Stimulated activated effector memory CD8-positive, alpha-beta T cell treated with anti-CD3 and anti-CD28 coated beads, Interleukin-12 subunit alpha, Interleukin-12 subunit beta, amount 100 ng/mL, for 72 hours (primary cell): Measurements from ENCODE around the gene PHTF2.
"Not testable (repeated sequence)": the region's sequence is repeated elsewhere in the genome, so short reads cannot be mapped to it uniquely, and the experiment has no call there.

Experiments
- ATAC-seq: fragments of 150-1000 bp; cut with Tn5 transposase; 2 replicates; pipeline ENCODE4 v1.10.0; 2021
- DNase-seq, 2 donors: peaks; one replicate each; pipeline ENCODE4 v3.0.0; 2021 to 2022; ENCODE audit warnings: low spot score in 2 of 2
- H3K27ac Mint-ChIP-seq: one replicate; pipeline ENCODE4 v1.8.0; 2022; ENCODE audit warnings: mild to moderate bottlenecking, mixed read lengths
- H3K36me3 Mint-ChIP-seq: one replicate; pipeline ENCODE4 v1.8.0; 2022; ENCODE audit warnings: mild to moderate bottlenecking, mixed read lengths
- H3K4me1 Mint-ChIP-seq: one replicate; pipeline ENCODE4 v1.8.0; 2022; ENCODE audit warnings: mixed read lengths
- H3K4me3 Mint-ChIP-seq: one replicate; pipeline ENCODE4 v1.8.0; 2022; ENCODE audit warnings: mild to moderate bottlenecking, mixed read lengths
- H3K9me3 Mint-ChIP-seq: one replicate; pipeline ENCODE4 v1.8.0; 2022; ENCODE audit warnings: mixed read lengths

The PHTF2 gene

DNA sequence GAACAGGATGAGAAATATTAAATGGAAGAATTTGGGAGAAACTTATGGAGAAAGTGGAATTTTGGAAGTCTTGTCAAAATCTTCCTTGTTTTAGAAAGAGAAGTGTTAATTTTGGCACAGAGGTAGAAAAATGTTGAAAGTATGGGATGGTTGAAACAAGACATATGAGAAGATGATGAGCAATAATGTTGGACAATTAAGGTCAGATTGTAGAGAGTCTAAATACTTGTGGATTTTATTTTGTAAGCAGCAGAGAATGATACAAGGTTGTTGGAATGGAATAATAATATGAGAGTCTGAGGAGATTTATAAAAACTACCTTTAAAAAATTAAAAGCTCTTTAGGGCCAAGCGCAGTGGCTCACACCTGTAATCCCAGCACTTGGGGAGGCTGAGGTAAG lies 34.6 kb downstream of the PHTF2 start:
- Mint-ChIP-seq H3K4me1 (peaks cover 42% of the 10 kb centered on the region), H3K9me3 (no peaks in the 10 kb centered on the region), H3K27ac (no peak overlapping the region), H3K36me3 (peaks cover 34% of the 10 kb centered on the region), H3K4me3 (no peak overlapping the region)
- DNase-seq: no peak
- no peak for ATAC-seq

DNA sequence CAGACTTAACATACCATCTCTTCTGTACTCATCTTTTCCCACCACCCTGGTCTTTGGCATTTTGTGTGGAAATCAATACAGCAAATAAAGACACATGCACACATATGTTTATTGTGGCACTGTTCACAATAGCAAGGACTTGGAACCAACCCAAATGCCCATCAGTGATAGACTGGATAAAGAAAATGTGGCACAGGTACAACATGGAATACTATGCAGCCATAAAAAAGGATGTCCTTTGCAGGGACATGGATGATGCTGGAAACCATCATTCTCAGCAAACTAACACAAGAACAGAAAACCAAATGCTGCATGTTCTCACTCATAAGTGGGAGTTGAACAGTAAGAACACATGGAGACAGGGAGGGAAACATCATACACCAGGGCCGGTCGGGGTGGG lies 37.9 kb downstream of the PHTF2 start:
- H3K4me3 Mint-ChIP-seq, ATAC-seq, H3K27ac Mint-ChIP-seq, H3K9me3 Mint-ChIP-seq, DNase-seq: not testable (repeated sequence)
- Mint-ChIP-seq H3K4me1 (peaks cover 29% of the 10 kb centered on the region), H3K36me3 (peaks cover 40% of the 10 kb centered on the region)

DNA sequence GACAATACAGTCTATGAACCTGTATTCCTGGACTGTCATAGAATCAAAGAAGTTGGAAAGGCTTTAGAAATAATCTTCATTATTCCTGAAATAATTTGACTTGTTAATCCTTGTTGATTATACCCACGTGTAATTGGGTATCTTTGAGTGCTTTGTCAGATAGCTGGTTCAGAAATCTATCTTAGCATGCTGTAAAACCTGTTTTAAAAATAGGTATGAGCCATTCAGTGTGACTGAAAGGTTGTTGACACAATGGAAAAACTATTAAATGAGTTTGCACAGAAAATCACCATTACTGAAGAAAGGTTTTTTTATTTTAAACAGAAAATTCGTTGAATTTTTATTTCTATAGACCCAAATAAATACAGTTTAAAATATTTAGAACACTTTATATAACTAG lies 38.7 kb downstream of the PHTF2 start:
- Mint-ChIP-seq H3K36me3 (peaks cover 46% of the 10 kb centered on the region), H3K27ac (no peak overlapping the region), H3K4me1 (peaks cover 28% of the 10 kb centered on the region), H3K4me3 (no peak overlapping the region), H3K9me3 (no peaks in the 10 kb centered on the region)
- DNase-seq (no peak), ATAC-seq (no peak)

DNA sequence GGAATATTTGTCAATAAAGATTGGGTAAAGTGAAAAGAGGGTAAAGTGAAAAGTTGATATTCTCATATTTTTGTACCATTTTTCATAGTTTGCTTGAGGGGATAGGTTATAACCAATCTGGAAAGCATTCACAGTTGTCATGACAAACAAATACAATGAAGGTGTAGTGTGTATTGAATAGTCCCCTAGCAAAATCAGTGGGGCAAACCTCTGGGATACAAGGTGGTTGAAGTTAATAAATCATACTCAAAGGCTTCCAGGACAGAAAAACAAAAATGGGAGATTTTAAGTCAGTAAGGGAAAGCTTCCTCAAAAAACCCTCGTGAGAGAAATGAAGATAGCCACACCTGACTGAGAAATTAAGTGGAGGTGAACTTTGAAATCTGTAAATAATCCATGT lies 39.4 kb downstream of the PHTF2 start:
- ATAC-seq: no peak
- Mint-ChIP-seq H3K4me3 (no peak overlapping the region), H3K27ac (no peak overlapping the region), H3K9me3 (no peaks in the 10 kb centered on the region), H3K36me3 (peaks cover 50% of the 10 kb centered on the region), H3K4me1 (peaks cover 26% of the 10 kb centered on the region)
- no peak for DNase-seq

DNA sequence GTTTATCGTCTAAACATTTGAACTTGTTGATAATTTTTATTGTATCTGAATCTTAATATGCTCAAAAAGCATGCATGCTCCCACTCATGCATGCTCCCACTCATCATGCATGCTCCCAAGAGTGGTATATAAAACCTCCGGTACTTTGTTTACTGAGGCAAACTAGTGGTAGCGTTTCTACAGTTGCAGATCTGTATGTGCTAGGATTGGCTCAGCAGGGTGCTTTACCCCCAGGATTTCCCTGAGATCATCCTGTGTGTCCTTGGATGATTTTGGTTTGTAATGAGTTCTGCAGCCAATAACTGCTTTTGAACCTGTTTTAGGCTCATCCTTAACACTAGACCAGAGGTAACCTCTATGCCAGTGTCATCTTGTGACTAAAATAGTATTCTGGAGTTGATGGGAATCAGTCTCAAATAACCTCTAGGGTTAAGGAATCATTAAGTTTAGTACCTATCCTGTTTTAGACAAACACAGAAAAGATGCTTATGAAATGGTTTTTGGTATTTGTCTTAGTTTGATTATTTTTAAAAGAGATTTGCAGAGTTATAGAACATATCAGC lies 40.4 kb downstream of the PHTF2 start:
- H3K4me1 Mint-ChIP-seq: peaks cover 26% of the 10 kb centered on the region
- H3K36me3 Mint-ChIP-seq: peaks cover 57% of the 10 kb centered on the region
- no peaks in the 10 kb centered on the region for H3K9me3 Mint-ChIP-seq
- H3K4me3 Mint-ChIP-seq: no peak overlapping the region
- ATAC-seq (no peak), DNase-seq (no peak)
- no peak overlapping the region for H3K27ac Mint-ChIP-seq

DNA sequence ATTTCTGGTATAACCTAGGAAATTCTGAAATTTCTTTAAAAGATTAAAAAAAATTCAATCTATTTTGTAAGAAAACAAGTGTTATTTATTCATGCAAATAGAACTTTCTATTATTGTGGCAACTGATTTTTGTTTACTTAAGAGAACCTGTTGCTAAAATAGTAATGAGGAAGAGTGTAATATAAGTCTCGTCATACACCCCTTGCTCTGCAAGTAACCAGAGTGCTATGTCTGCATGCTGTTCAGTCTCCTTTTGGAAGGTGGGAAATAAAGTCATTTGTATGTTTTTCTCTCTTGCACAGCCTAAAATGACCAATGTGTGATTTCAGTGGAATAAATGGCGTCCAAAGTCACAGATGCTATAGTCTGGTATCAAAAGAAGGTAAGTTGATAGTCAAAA lies 41.3 kb downstream of the PHTF2 start:
- Mint-ChIP-seq H3K27ac (no peak overlapping the region), H3K4me3 (no peak overlapping the region), H3K4me1 (peaks cover 19% of the 10 kb centered on the region)

DNA sequence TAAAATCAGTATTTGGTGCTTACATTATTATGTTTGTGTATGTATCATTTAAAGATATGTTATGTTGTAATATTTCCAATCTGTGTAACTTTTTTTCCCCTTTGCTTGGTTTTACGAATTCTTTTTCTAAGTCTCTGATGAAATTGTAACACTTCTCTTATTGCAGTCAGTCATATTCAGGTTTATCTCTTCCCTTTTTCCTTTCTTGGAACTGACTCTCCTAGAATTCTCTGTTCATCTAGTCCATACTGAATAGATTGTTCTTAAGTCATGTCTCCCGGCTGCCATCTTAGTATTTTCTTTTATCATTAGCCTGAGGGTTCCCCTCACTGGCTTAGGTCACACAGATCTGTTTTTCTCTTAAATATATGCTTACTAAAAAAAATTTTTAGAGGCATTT lies 44.6 kb downstream of the PHTF2 start:
- peaks cover 12% of the 10 kb centered on the region for H3K4me1 Mint-ChIP-seq
- DNase-seq: no peak
- H3K36me3 Mint-ChIP-seq: peaks cover 48% of the 10 kb centered on the region
- no peak for ATAC-seq
- no peaks in the 10 kb centered on the region for H3K9me3 Mint-ChIP-seq
- H3K27ac Mint-ChIP-seq: no peak overlapping the region
- no peak overlapping the region for H3K4me3 Mint-ChIP-seq

More for the DNA sequence above, 41.3 kb downstream of the PHTF2 start:
- peaks cover 61% of the 10 kb centered on the region for H3K36me3 Mint-ChIP-seq
- DNase-seq (no peak), ATAC-seq (no peak)
- H3K9me3 Mint-ChIP-seq: no peaks in the 10 kb centered on the region

DNA sequence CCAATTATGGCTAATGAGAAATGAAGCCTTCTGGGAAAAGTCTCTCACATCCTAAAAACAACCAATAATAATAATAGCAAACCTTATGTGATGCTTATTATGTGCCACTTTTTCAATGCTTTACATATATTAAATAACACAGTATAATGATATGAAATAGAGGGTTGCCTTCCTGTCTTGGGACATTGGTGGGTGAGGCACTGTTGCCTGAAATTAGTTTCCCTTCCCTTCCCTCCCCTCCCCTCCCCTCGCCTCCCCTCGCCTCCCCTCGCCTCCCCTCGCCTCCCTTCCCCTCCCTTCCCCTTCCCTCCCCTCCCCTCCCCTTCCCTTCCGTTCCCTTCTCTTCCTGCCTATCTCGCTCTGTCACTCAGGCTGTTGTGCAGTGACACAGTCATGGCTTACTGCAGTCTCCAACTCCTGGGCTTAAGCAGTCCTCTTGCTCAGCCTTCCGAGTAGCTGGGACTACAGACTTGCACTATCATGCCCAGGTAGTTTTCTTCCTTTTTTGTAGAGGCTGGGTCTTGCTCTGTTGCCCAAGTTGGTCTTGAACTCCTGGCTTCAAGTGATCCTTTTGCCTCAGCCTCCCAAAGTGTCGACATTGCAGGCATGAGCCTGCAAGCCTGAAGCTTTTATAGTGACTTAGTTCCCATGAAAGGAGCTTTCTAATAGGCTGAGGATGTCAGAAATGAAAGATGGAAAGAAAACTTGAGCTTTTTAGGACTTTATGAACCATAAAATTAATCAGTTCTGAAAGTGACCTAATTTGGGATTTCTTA lies 47.9 kb downstream of the PHTF2 start:
- no peak overlapping the region for H3K27ac Mint-ChIP-seq
- no peak overlapping the region for H3K4me3 Mint-ChIP-seq
- H3K9me3 Mint-ChIP-seq: no peaks in the 10 kb centered on the region
- H3K4me1 Mint-ChIP-seq: peaks cover 23% of the 10 kb centered on the region
- DNase-seq (no peak), ATAC-seq (no peak)
- peaks cover 64% of the 10 kb centered on the region for H3K36me3 Mint-ChIP-seq

DNA sequence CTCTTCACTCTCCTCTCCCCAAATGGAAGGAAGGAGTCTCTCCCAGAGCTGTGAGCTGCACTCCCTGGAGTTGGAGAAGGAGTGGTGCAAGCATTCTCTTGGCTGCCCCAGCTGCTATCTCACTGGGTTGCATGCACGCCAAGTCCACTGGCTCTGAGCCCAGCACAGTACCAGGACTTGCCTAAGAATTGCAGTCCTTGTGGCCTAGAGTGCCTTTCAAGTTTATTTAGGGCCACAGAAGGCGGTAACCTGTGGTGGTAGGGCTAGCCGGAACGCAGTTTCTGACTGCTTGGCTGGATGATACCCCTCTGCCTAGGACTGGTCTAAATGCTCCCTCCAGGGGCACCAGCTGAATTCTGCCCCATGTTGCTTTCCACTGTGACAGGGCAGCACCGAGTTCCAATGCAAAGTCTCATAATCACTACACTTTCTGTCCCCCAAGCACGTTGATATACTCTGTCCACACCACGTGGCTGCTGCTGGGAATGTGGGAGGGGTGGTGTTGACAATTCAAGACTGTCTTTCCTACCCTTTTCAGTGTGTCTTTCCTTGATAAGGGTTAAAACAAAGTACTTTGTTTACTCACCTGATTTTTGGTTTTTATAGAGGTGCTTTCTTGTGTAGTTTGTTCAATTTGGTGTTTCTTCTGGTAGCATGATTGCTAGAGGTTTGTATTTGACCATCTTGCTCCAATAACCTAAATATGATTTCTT lies 57.0 kb downstream of the PHTF2 start:
- peaks cover 20% of the 10 kb centered on the region for H3K36me3 Mint-ChIP-seq
- ATAC-seq (no peak), DNase-seq (no peak)
- H3K9me3 Mint-ChIP-seq: no peaks in the 10 kb centered on the region
- no peak overlapping the region for H3K4me3 Mint-ChIP-seq
- H3K27ac Mint-ChIP-seq: no peak overlapping the region
- H3K4me1 Mint-ChIP-seq: peaks cover 51% of the 10 kb centered on the region

DNA sequence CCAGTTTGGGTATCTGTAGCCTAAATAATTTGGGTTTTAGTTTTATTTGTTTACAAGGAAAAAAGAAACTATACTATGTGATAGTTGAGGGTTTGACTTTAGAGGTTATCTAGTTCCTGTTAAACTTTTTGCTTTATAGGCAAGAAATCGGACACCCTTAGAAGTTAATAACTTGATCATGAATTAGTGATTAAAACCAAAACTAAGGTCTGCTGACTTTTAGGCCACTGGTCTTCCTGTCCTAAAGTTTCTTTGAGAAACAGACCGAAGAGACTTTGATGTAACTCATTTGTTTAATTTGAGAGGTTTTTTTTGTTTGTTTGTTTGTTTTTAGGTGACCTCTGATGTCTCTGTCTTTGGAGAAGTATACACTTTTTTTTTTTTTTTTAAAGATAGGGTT lies 59.7 kb downstream of the PHTF2 start:
- no peak overlapping the region for H3K4me3 Mint-ChIP-seq
- peaks cover 29% of the 10 kb centered on the region for H3K36me3 Mint-ChIP-seq
- peaks cover 36% of the 10 kb centered on the region for H3K4me1 Mint-ChIP-seq
- no peak for ATAC-seq
- no peak for DNase-seq
- peak overlapping the region; percentile 54 for H3K27ac Mint-ChIP-seq
- H3K9me3 Mint-ChIP-seq: no peaks in the 10 kb centered on the region

DNA sequence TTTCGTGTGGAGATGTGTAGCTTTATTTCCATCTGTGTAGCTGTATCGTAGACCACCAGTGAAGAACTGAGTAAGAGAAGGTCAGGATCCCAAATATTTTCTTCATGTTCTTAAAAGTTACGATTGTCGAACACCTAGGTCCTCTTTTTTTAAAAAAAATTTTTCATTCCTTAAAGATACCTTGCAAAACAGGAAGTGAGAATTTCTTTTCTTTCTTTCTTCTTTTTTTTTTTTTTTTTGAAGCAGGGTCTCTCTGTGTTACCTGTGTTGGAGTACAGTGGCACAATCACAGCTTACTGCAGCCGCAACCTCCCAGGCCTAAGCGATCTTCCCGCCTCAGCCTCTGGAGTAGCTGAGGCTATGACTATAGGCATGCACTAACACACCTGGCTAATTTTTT lies 60.8 kb downstream of the PHTF2 start:
- Mint-ChIP-seq H3K4me1 (peaks cover 33% of the 10 kb centered on the region), H3K36me3 (peaks cover 34% of the 10 kb centered on the region), H3K9me3 (no peaks in the 10 kb centered on the region), H3K4me3 (no peak overlapping the region), H3K27ac (no peak overlapping the region)
- ATAC-seq (no peak), DNase-seq (no peak)

DNA sequence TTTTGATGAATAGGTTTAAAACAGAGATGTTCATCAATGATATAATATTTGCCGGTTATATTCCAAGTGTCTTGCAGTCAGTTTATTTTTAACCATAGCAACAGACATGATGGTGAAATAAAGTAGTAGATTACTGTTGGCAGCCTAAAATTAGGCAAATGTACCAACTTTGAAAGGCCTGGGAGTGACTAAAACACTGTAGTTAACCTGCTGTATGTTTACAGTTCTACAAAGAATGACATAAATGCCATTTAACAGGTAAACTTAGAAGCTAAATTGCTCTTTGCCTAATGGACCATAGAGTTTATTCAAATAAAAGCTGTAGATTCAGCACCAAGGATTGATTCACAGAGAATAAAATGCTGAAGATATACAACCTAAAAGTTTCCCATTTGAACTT lies 64.1 kb downstream of the PHTF2 start:
- Mint-ChIP-seq H3K36me3 (peaks cover 27% of the 10 kb centered on the region), H3K9me3 (no peaks in the 10 kb centered on the region), H3K4me3 (no peak overlapping the region), H3K27ac (no peak overlapping the region), H3K4me1 (peaks cover 31% of the 10 kb centered on the region)
- no peak for ATAC-seq
- DNase-seq: no peak

DNA sequence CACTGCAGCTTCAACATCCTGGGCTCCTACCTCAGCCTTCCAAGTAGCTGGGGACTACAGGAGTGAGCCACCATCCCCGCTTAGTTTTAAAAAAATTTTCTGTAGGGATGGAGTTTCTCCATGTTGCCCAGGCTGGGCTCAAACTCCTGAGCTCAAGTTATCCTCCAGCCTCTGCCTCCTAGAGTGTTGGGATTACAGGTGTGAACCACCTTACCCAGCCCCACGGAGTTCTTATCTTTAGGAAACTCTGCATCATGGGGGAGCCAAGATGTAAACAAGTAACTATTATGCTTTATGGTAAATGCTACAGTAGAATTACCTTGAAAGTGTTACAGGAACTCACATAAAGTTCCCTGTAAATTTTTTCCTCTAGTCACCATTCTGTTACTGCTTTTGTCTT lies 65.3 kb downstream of the PHTF2 start:
- H3K9me3 Mint-ChIP-seq: no peaks in the 10 kb centered on the region
- DNase-seq (no peak), ATAC-seq (no peak)
- peaks cover 27% of the 10 kb centered on the region for H3K4me1 Mint-ChIP-seq
- no peak overlapping the region for H3K27ac Mint-ChIP-seq
- peaks cover 22% of the 10 kb centered on the region for H3K36me3 Mint-ChIP-seq
- H3K4me3 Mint-ChIP-seq: no peak overlapping the region

DNA sequence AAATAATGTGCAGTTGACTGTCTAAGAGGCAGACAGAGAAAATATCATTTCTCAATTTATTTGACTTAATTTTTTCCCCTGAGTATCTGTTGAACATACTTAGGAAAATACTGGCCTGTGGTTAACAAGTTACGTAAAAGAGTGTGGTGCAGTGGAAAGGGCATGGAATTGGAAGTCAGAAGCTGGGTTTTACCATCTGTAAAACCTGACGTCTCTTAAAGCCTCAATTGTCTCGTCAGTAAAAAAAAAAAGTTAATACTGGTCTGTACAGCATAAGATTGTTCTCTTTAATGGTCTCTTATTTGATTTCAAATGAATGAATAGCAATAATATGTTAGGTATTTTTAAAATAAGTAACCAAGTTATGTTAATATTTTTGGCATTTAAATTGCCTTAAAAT lies 67.8 kb downstream of the PHTF2 start:
- Mint-ChIP-seq H3K9me3 (no peaks in the 10 kb centered on the region), H3K27ac (no peak overlapping the region), H3K36me3 (peaks cover 22% of the 10 kb centered on the region), H3K4me3 (no peak overlapping the region), H3K4me1 (peaks cover 27% of the 10 kb centered on the region)
- DNase-seq (no peak), ATAC-seq (no peak)

DNA sequence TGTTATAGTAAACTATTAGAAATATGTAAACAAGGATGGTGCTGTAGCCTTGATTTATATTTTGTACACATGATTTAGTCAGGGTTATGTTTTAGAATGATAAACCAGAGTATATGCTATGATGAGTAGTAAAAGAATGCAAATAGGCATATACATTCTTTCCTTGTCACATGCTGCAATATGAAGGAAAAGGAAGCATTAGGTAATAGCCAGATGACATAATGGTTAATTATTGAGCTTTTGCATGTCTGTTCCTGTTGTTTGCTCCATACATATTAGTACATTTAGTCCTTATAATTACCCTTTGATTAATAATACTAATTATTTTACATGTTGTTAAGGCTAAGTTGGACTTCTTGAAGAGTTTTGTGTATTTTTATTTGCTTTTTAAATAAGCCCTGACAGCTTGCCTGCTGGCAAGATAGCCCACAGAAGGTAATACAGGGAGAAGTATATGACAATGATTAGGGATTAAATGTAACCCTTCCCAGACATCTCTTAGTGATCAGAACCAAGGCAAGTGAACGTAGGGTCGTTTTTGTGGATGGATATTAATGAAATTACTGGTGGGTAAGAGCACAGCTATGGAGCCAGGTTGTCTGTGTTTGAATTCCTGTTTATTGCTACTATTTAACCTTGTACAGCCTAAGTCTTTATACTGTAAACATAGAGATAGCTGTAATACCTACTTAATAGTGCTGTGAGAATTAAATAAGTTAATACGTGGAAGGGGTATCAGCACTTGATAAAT lies 68.4 kb downstream of the PHTF2 start:
- Mint-ChIP-seq H3K4me1 (peaks cover 27% of the 10 kb centered on the region), H3K9me3 (no peaks in the 10 kb centered on the region), H3K27ac (no peak overlapping the region), H3K4me3 (no peak overlapping the region), H3K36me3 (peaks cover 23% of the 10 kb centered on the region)
- DNase-seq (no peak), ATAC-seq (no peak)
